GM19468 (cell line): ENCODE data around the gene PRSS23.

Experiments used
- ATAC-seq: cut with Tn5 transposase; IDR thresholded peaks from one replicate; pipeline ENCODE4 v1.9.1; 2021; ENCODE audit warnings: mild to moderate bottlenecking, moderate library complexity, moderate number of reproducible peaks; ENCODE audit not compliant: unreplicated experiment; ENCODE audit errors: extremely low read depth

Gene PRSS23

GRCh38 chr11:86787656-86788055, 12.7 kb upstream of the PRSS23 start:
- no peak for ATAC-seq

- no peak for ATAC-seq
Observed at GRCh38 chr11:86790195-86790725, 10.1 kb upstream of the PRSS23 start.

GRCh38 chr11:86790867-86791849, 9.2 kb upstream of the PRSS23 start:
- ATAC-seq = no peak

- no peak for ATAC-seq
Observed at GRCh38 chr11:86792150-86792549, 8.2 kb upstream of the PRSS23 start.

GRCh38 chr11:86793307-86793706, 7.0 kb upstream of the PRSS23 start:
- ATAC-seq = no peak

GRCh38 chr11:86795511-86795910, 4.8 kb upstream of the PRSS23 start:
- no peak for ATAC-seq

GRCh38 chr11:86795949-86796348, 4.4 kb upstream of the PRSS23 start:
- ATAC-seq = no peak

- ATAC-seq = no peak
Observed at GRCh38 chr11:86797133-86797532, 3.2 kb upstream of the PRSS23 start.

- ATAC-seq = no peak
Observed at GRCh38 chr11:86798988-86799387, 1.4 kb upstream of the PRSS23 start.

- ATAC-seq = no peak
Observed at GRCh38 chr11:86799680-86800075, 664 bp upstream of the PRSS23 start.

- no peak for ATAC-seq
Observed at GRCh38 chr11:86800960-86801272, 574 bp downstream of the PRSS23 start.

- no peak for ATAC-seq
Observed at GRCh38 chr11:86801364-86801763, 1.0 kb downstream of the PRSS23 start.

GRCh38 chr11:86802146-86802545, 1.8 kb downstream of the PRSS23 start:
- ATAC-seq = no peak

- ATAC-seq = no peak
Observed at GRCh38 chr11:86802601-86803051, 2.3 kb downstream of the PRSS23 start.

- no peak for ATAC-seq
Observed at GRCh38 chr11:86803136-86804045, 3.0 kb downstream of the PRSS23 start.

- no peak for ATAC-seq
Observed at GRCh38 chr11:86804951-86805350, 4.6 kb downstream of the PRSS23 start.

GRCh38 chr11:86805873-86806310, 5.5 kb downstream of the PRSS23 start:
- no peak for ATAC-seq

GRCh38 chr11:86806903-86807302, 6.6 kb downstream of the PRSS23 start:
- ATAC-seq = no peak

- ATAC-seq = no peak
Observed at GRCh38 chr11:86807360-86807759, 7.0 kb downstream of the PRSS23 start.

GRCh38 chr11:86809561-86809960, 9.2 kb downstream of the PRSS23 start:
- ATAC-seq = no peak

- ATAC-seq = no peak
Observed at GRCh38 chr11:86810288-86810687, 9.9 kb downstream of the PRSS23 start.
